HepG2 (cell line): ENCODE results near the gene POP7. TPM values are rescaled to one million over a fixed set of nuclear protein-coding genes. Genes with fewer than 3 reads are reported as not detected.

Experiments
- ATAC-seq: fragments of 200-7000 bp; cut with Tn5 transposase; 3 replicates; pipeline ENCODE4 v1.9.1; 2020; ENCODE audit warnings: mild to moderate bottlenecking, moderate library complexity
- BruUV-seq: library from RNA; stranded (reverse); fragments of 400-500 nt; replicated peaks from 2 replicates; lab custom pipeline; 2021; lab: Mats Ljungman, UMichigan
- CTCF ChIA-PET: fragments of 300-600 bp; formaldehyde crosslinking; extraction: SDS; loops from one replicate; lab custom pipeline; 2021; ENCODE audit warnings: low total read pairs, inconsistent platforms, low intra/inter-chr PET ratio; lab: Yijun Ruan, JAX
- POLR2A ChIA-PET: fragments of 350-600 bp; sonication (Branson Sonifier 250); formaldehyde crosslinking; loops from one replicate; lab custom pipeline; 2020; ENCODE audit warnings: antibody characterized with exemption, inconsistent platforms; lab: Yijun Ruan, JAX
- DNase-seq: peaks from one replicate; pipeline ENCODE4 v3.0.0-alpha.2; 2015; ENCODE audit warnings: low spot score
- FAIRE-seq: peaks from 3 replicates; lab custom pipeline; 2011; peaks lifted over from hg19 to GRCh38; lab: Jason Lieb, UNC
- H2AFZ ChIP-seq: one replicate; pipeline ENCODE4 v1.6.1; 2011; ENCODE audit warnings: low read length, inconsistent platforms
- H3K27ac ChIP-seq: fragments of 300-600 bp; 3 replicates; pipeline ENCODE4 v1.8.0; 2011; ENCODE audit warnings: mixed run types, mild to moderate bottlenecking, mixed read lengths, low read length, inconsistent platforms; ENCODE audit not compliant: insufficient read depth; ENCODE audit errors: extremely low read length
- H3K27me3 ChIP-seq, 2 experiments: fragments of 200-600 bp in 1 of 2; 2 replicates in 1 of 2; 3 replicates in 1 of 2; pipeline versions ENCODE4 v1.6.0 to v1.8.0; 2011; ENCODE audit warnings: low read length in 2 of 2, mild to moderate bottlenecking in 2 of 2, moderate library complexity in 2 of 2, inconsistent platforms in 1 of 2; ENCODE audit not compliant: insufficient read depth in 2 of 2, control insufficient read depth in 1 of 2
- H3K36me3 ChIP-seq, 2 experiments: fragments of 200-600 bp in 1 of 2; replicated peaks in 1 of 2; 2 replicates in 1 of 2; 3 replicates in 1 of 2; pipeline versions ENCODE4 v1.5.1 to v1.8.0; 2011; ENCODE audit warnings: low read length in 2 of 2, inconsistent platforms in 1 of 2; ENCODE audit not compliant: insufficient read depth in 2 of 2, control insufficient read depth in 1 of 2
- H3K4me1 ChIP-seq: 2 replicates; pipeline ENCODE4 v1.5.1; 2012; ENCODE audit warnings: low read length, inconsistent platforms; ENCODE audit not compliant: insufficient read depth
- H3K4me2 ChIP-seq: 2 replicates; pipeline ENCODE4 v1.6.0; 2011; ENCODE audit warnings: low read depth, low read length, inconsistent platforms
- H3K4me3 ChIP-seq, 3 experiments: fragments of 200-600 bp in 1 of 3; sonication (generic), shearing (Covaris generic) in 1 of 3; replicated peaks in 1 of 3; 2 replicates each; pipeline ENCODE4 v1.5.1; 2011 to 2016; ENCODE audit warnings: low read length in 3 of 3, inconsistent platforms in 2 of 3, low read depth in 2 of 3, mild to moderate bottlenecking in 2 of 3, control low read depth in 1 of 3, mixed read lengths in 1 of 3; ENCODE audit not compliant: insufficient read depth in 1 of 3
- H3K79me2 ChIP-seq: one replicate; pipeline ENCODE4 v1.6.1; 2011; ENCODE audit warnings: low read length, inconsistent platforms; ENCODE audit not compliant: insufficient read depth
- H3K9ac ChIP-seq: 2 replicates; pipeline ENCODE4 v1.6.0; 2011; ENCODE audit warnings: mild to moderate bottlenecking, low read depth, low read length, inconsistent platforms; ENCODE audit not compliant: insufficient read depth
- H3K9me3 ChIP-seq: 2 replicates; pipeline ENCODE4 v1.5.1; 2012; ENCODE audit warnings: mild to moderate bottlenecking, low read length
- H4K20me1 ChIP-seq: 2 replicates; pipeline ENCODE4 v1.6.0; 2011; ENCODE audit warnings: inconsistent platforms, mild to moderate bottlenecking, low read length, moderate library complexity; ENCODE audit not compliant: insufficient read depth
- AGO2 ChIP-seq: fragments of 200-400 bp; formaldehyde crosslinking; optimal IDR thresholded peaks from 2 replicates; pipeline ENCODE3; 2017; ENCODE audit warnings: mild to moderate bottlenecking, low read depth, low read length, moderate library complexity
- CBX2 ChIP-seq, 2 experiments: fragments of 200-600 bp in 1 of 2; sonication (generic); formaldehyde crosslinking in 1 of 2; IDR thresholded peaks; 2 replicates each; pipeline versions ENCODE4 v1.7.0 to v1.8.1; 2018 to 2022; ENCODE audit warnings: low read depth in 2 of 2, low read length in 1 of 2, mild to moderate bottlenecking in 1 of 2, missing genetic modification reagents in 1 of 2
- ETV6 ChIP-seq: sonication (generic); formaldehyde crosslinking; conservative IDR thresholded peaks from 2 replicates; pipeline ENCODE4 v1.4.0; 2020; ENCODE audit warnings: missing genetic modification reagents
- HNRNPL ChIP-seq: fragments of 200-400 bp; formaldehyde crosslinking; IDR thresholded peaks from 2 replicates; pipeline ENCODE4 v1.6.1; 2017; ENCODE audit warnings: mild to moderate bottlenecking, low read depth, low read length
- IKZF4 ChIP-seq: sonication (generic); formaldehyde crosslinking; IDR thresholded peaks from 2 replicates; pipeline ENCODE4 v1.5.1; 2020; ENCODE audit warnings: borderline replicate concordance, mild to moderate bottlenecking, low read depth, missing genetic modification reagents; ENCODE audit errors: not compliant biosample characterization
- NFE2L2 ChIP-seq: fragments of 150-350 bp; IDR thresholded peaks from 2 replicates; pipeline ENCODE4 v1.6.1; 2014; ENCODE audit warnings: low read length
- NR1H2 ChIP-seq: sonication (generic); formaldehyde crosslinking; IDR thresholded peaks from 2 replicates; pipeline ENCODE4 v1.8.1; 2022; ENCODE audit warnings: low read depth, missing genetic modification reagents, borderline replicate concordance
- SP5 ChIP-seq: IDR thresholded peaks from 2 replicates; pipeline ENCODE4 v1.6.1; 2016; ENCODE audit warnings: low read depth, borderline replicate concordance
- ZFP90 ChIP-seq: sonication (generic); formaldehyde crosslinking; IDR thresholded peaks from 2 replicates; pipeline ENCODE4 v1.8.0; 2022; ENCODE audit warnings: missing genetic modification reagents, mild to moderate bottlenecking, inconsistent platforms, borderline replicate concordance
- ZNF256 ChIP-seq: sonication (generic); formaldehyde crosslinking; conservative IDR thresholded peaks from 2 replicates; pipeline ENCODE4 v1.4.0; 2020; ENCODE audit warnings: missing genetic modification reagents
- ZNF383 ChIP-seq: sonication (generic); formaldehyde crosslinking; IDR thresholded peaks from 2 replicates; pipeline ENCODE4 v1.4.0; 2020; ENCODE audit warnings: missing genetic modification reagents, mild to moderate bottlenecking, borderline replicate concordance
- WGBS: methylation state at CpG from one replicate; pipeline ENCODE4 v1.1.6; 2017; ENCODE audit warnings: low lambda C conversion rate; 5-methylcytosine and 5-hydroxymethylcytosine counted together
- in situ Hi-C: cut with HindIII; loops from 2 replicates; pipeline ENCODE4 v1.10.0; 2017; ENCODE audit warnings: low pct_unique_long_range_greater_than_20kb; ENCODE audit not compliant: extremely low pct_ligation_motif_present
- intact Hi-C: fragments of 100-400 bp; cut with micrococcal nuclease; formaldehyde crosslinking; loops from one replicate; pipeline ENCODE4 v1.10.0; 2022; ENCODE audit not compliant: unreplicated experiment
- polyA plus RNA-seq, 8 experiments: library from polyadenylated mRNA; depleted of rRNA in 3 of 8; stranded (reverse) in 7 of 8; unstranded in 1 of 8; fragments of >200 nt; fragmentation: Illumina TruSeq in 4 of 8; extraction: Trizol in 4 of 8; gene quantifications; 2 replicates each; pipeline versions ENCODE4 v1.2.1 to v1.2.3, GENCODE V29; 2011 to 2016; ENCODE audit warnings: low read depth in 4 of 8, missing spikeins in 1 of 8, mixed read lengths in 1 of 8; ENCODE audit not compliant: insufficient read depth in 1 of 8
- total RNA-seq, 5 experiments: library from RNA; depleted of rRNA; stranded (reverse); fragments of >200 nt; fragmentation: Illumina TruSeq; extraction: Trizol; gene quantifications; 2 replicates each; pipeline ENCODE4 v1.2.3, GENCODE V29; 2016; ENCODE audit warnings: low read depth in 1 of 5
- TF ChIP-seq, protein P1 (sequence below), 2 experiments: sonication (generic) in 1 of 2; formaldehyde crosslinking in 1 of 2; IDR thresholded peaks; 2 replicates each; pipeline versions ENCODE4 v1.4.0 to v1.6.1; 2018 to 2020; ENCODE audit warnings: missing genetic modification reagents in 2 of 2, borderline replicate concordance in 1 of 2, low read depth in 1 of 2, mild to moderate bottlenecking in 1 of 2, missing biosample characterization in 1 of 2
- TF ChIP-seq, protein P2 (sequence below): sonication (generic); formaldehyde crosslinking; IDR thresholded peaks from 2 replicates; pipeline ENCODE4 v1.8.0; 2022; ENCODE audit warnings: missing genetic modification reagents, low read depth, mild to moderate bottlenecking, borderline replicate concordance
- TF ChIP-seq, protein P3 (sequence below): sonication (generic); formaldehyde crosslinking; IDR thresholded peaks from 2 replicates; pipeline ENCODE4 v1.5.0; 2020; ENCODE audit warnings: mild to moderate bottlenecking, missing genetic modification reagents, moderate library complexity
- TF ChIP-seq, protein P4 (sequence below): sonication (generic); formaldehyde crosslinking; IDR thresholded peaks from 2 replicates; pipeline ENCODE4 v1.4.0; 2020; ENCODE audit warnings: missing genetic modification reagents, mild to moderate bottlenecking, borderline replicate concordance

Gene POP7
- total and polyA plus RNA-seq, 2 of the 13 experiments (the other 11 are each of a cell fraction or from before 2014, with no cell fraction given), result 63.9 to 91.1 TPM

DNA sequence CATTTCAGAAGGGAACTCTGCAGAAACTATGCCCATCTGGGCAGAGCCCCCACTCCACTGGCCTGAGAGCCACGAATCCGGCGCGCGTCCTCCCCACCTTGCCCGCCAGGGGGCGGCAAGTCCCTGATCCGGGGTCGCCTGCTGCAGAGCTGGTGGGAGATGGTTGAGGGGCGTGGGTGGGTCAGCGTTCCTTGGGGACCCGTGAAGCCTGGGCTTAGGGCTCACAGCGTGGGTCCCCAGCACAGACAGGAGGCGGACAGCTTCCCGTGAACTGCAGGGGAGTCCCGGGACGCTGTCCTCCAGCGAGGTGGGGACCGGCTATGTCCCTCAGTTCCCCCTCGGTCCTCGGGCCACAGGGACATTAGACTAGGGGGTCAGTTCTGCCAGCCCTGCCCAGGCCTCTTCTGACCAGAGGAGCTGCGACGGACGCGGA is 585 bp upstream of the POP7 start:
- intact Hi-C loops, result loop anchor here (1.0 kb wide), 1 partner anchor 20 kb away; no protein-coding TSS in a partner anchor
- Histone ChIP-seq H3K9ac (peak overlapping the region; percentile 90), H3K9me3 (no peaks in the 10 kb centered on the region), H3K4me2 (peak overlapping the region; percentile 91), H3K27ac (peak overlapping the region; percentile 84), H3K36me3 (no peaks in the 10 kb centered on the region), H3K4me3 (peak overlapping the region; percentile 52 to 98 (median 93)), H2AFZ (no peak overlapping the region), H3K27me3 (no peaks in the 10 kb centered on the region), H3K4me1 (peaks cover 30% of the 10 kb centered on the region), H3K79me2 (peaks cover 18% of the 10 kb centered on the region), H4K20me1 (no peaks in the 10 kb centered on the region)
- ChIA-PET CTCF (interaction anchor here (1.0 to 3.3 kb wide), 3 partner anchors 20 to 147 kb away, joined by 3 to 37 read pairs (median 5); partner anchors contain the start of genes MOSPD3 and SLC12A9), POLR2A (interaction anchor here (0.7 to 4.6 kb wide), 34 partner anchors 9 to 477 kb away, joined by 3 to 59 read pairs (median 6); partner anchors contain the start of genes EPHB4, EPO, FBXO24 and GIGYF1)
- 0% methylated on average over 5 of the region's 25 CpGs for WGBS
- ATAC-seq (peak; percentile 82), FAIRE-seq (peak; percentile 63), DNase-seq (peak; percentile 58)
- in situ Hi-C loops, result loop anchor here (10.0 kb wide), 1 partner anchor 149 kb away; the partner anchor contains the start of gene SLC12A9
- BruUV-seq, result TSS peak; percentile 96
- TF ChIP-seq ZNF256 (peak; percentile 69; the same call in 1 of the 2 replicates), ETV6 (CRISPR knock-in tag) (no peak), AGO2 (no peak), SP5 (CRISPR knock-in tag) (0 out of 2 replicates have a peak, but pooled peaks have one; percentile 34), CBX2 (IDR thresholded peaks at IDR 0.05; ENCODE audit: low read depth, low read length) (no peak), CBX2 (CRISPR knock-in tag; IDR thresholded peaks at IDR 0.05; ENCODE audit: low read depth) (no peak; the same call in 1 of the 2 replicates), ZFP90 (CRISPR knock-in tag) (peak; percentile 69), NFE2L2 (no peak), ZNF383 (CRISPR knock-in tag) (peak; percentile 88; the same call in 1 of the 2 replicates), HNRNPL (0 out of 2 replicates have a peak, but pooled peaks have one; percentile 31), IKZF4 (CRISPR knock-in tag) (peak; percentile 19), NR1H2 (CRISPR knock-in tag) (0 out of 2 replicates have a peak, but pooled peaks have one; percentile 27)
- TF ChIP-seq, protein P1, sequence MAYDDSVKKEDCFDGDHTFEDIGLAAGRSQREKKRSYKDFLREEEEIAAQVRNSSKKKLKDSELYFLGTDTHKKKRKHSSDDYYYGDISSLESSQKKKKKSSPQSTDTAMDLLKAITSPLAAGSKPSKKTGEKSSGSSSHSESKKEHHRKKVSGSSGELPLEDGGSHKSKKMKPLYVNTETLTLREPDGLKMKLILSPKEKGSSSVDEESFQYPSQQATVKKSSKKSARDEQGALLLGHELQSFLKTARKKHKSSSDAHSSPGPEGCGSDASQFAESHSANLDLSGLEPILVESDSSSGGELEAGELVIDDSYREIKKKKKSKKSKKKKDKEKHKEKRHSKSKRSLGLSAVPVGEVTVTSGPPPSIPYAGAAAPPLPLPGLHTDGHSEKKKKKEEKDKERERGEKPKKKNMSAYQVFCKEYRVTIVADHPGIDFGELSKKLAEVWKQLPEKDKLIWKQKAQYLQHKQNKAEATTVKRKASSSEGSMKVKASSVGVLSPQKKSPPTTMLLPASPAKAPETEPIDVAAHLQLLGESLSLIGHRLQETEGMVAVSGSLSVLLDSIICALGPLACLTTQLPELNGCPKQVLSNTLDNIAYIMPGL (CRISPR knock-in tag; IDR thresholded peaks at IDR 0.05; ENCODE audit: borderline replicate concordance in 1 of 2, low read depth in 1 of 2), result peak in 1 of 2 experiments; percentile 94
- TF ChIP-seq, protein P2, sequence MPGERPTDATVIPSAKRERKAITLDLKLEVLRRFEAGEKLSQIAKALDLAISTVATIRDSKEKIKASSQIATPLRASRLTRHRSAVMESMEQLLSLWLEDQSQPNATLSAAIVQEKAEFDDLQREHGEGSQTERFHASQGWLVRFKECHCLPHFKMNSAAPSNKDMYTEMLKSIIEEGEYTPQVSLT, result no peak
- TF ChIP-seq, protein P3, sequence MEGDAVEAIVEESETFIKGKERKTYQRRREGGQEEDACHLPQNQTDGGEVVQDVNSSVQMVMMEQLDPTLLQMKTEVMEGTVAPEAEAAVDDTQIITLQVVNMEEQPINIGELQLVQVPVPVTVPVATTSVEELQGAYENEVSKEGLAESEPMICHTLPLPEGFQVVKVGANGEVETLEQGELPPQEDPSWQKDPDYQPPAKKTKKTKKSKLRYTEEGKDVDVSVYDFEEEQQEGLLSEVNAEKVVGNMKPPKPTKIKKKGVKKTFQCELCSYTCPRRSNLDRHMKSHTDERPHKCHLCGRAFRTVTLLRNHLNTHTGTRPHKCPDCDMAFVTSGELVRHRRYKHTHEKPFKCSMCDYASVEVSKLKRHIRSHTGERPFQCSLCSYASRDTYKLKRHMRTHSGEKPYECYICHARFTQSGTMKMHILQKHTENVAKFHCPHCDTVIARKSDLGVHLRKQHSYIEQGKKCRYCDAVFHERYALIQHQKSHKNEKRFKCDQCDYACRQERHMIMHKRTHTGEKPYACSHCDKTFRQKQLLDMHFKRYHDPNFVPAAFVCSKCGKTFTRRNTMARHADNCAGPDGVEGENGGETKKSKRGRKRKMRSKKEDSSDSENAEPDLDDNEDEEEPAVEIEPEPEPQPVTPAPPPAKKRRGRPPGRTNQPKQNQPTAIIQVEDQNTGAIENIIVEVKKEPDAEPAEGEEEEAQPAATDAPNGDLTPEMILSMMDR (CRISPR knock-in tag), result peak; percentile 98
- TF ChIP-seq, protein P4, sequence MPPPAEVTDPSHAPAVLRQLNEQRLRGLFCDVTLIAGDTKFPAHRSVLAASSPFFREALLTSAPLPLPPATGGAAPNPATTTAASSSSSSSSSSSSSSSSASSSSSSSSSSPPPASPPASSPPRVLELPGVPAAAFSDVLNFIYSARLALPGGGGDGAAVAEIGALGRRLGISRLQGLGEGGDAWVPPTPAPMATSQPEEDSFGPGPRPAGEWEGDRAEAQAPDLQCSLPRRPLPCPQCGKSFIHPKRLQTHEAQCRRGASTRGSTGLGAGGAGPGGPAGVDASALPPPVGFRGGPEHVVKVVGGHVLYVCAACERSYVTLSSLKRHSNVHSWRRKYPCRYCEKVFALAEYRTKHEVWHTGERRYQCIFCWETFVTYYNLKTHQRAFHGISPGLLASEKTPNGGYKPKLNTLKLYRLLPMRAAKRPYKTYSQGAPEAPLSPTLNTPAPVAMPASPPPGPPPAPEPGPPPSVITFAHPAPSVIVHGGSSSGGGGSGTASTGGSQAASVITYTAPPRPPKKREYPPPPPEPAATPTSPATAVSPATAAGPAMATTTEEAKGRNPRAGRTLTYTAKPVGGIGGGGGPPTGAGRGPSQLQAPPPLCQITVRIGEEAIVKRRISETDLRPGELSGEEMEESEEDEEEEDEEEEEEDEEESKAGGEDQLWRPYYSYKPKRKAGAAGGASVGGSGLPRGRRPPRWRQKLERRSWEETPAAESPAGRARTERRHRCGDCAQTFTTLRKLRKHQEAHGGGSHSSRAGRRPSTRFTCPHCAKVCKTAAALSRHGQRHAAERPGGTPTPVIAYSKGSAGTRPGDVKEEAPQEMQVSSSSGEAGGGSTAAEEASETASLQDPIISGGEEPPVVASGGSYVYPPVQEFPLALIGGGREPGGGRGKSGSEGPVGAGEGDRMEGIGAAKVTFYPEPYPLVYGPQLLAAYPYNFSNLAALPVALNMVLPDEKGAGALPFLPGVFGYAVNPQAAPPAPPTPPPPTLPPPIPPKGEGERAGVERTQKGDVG (CRISPR knock-in tag), result no peak
